Left ventricle myocardium inferior (tissue), 1 donor: ENCODE data around the gene ARSK. TPM values are rescaled to one million over a fixed set of nuclear protein-coding genes. Genes with fewer than 3 reads are reported as not detected.
"Not testable (repeated sequence)": the region's sequence is repeated elsewhere in the genome, so short reads cannot be mapped to it uniquely, and the experiment has no call there.

ENCODE experiments used
- DNase-seq: peaks from one replicate; pipeline ENCODE4 v3.0.0-alpha.2; 2020
- H3K27ac ChIP-seq: fragments of 200-600 bp; replicated peaks from 2 replicates; pipeline ENCODE4 v1.8.0; 2021
- H3K27me3 ChIP-seq: fragments of 200-600 bp; 2 replicates; pipeline ENCODE4 v1.8.0; 2021; ENCODE audit warnings: low read depth
- H3K36me3 ChIP-seq: fragments of 200-600 bp; 2 replicates; pipeline ENCODE4 v1.8.0; 2021
- H3K4me1 ChIP-seq: fragments of 200-600 bp; 2 replicates; pipeline ENCODE4 v1.8.0; 2021
- H3K4me3 ChIP-seq: fragments of 200-600 bp; 2 replicates; pipeline ENCODE4 v1.8.0; 2021; ENCODE audit warnings: mild to moderate bottlenecking, moderate library complexity
- H3K9me3 ChIP-seq: fragments of 200-600 bp; replicated peaks from 2 replicates; pipeline ENCODE4 v1.8.0; 2021
- intact Hi-C: fragments of 100-400 bp; cut with micrococcal nuclease; formaldehyde crosslinking; loops from one replicate; pipeline ENCODE4 v1.11.0; 2022
- total RNA-seq: library from RNA; stranded (reverse); fragmentation: NEBNext Ultra II Directional; extraction: Animal tissue kit (Norgen Biotek cat#: 25700); gene quantifications from one replicate; pipeline ENCODE4 v1.2.1, GENCODE V29; 2021
- TF ChIP-seq, protein P1 (sequence below): fragments of 200-600 bp; IDR thresholded peaks from 2 replicates; pipeline ENCODE4 v1.8.0; 2021; ENCODE audit warnings: antibody characterized with exemption, mild to moderate bottlenecking, borderline replicate concordance
- donor health status: DM: no; HTN: yes; CAD: no; lungs with severe emphysema.

The ARSK gene
- total RNA-seq, 1 donor from 2014 or later: 3.7 TPM

DNA sequence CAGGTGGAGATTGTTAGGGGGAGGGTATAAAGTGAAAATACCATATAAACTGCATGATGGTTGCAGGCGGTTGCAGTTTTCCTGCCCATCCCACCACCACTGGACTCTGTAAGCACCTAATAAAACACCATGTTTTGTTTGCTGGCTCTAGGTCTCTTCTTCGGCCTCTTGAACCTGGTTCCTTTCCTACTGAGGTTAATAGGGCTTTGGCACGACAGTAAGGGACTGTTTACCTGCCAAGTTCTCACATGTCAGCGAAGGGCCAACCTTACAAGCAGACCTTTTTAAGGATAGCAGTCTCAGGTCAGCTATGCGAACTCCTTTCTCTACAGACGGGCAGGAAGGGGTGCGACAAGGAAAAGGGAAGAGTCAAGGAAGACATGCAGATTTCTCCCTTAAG lies 88.3 kb downstream of the ARSK start:
- no peak for DNase-seq
- Histone ChIP-seq H3K27me3 (no peaks in the 10 kb centered on the region), H3K4me1 (peaks cover 16% of the 10 kb centered on the region), H3K27ac (no peak overlapping the region), H3K9me3 (no peaks in the 10 kb centered on the region), H3K4me3 (no peak overlapping the region), H3K36me3 (no peaks in the 10 kb centered on the region)
- intact Hi-C loops: loop anchor here (5.0 kb wide), 1 partner anchor 204 kb away; no protein-coding TSS in a partner anchor
- TF ChIP-seq, protein P1, sequence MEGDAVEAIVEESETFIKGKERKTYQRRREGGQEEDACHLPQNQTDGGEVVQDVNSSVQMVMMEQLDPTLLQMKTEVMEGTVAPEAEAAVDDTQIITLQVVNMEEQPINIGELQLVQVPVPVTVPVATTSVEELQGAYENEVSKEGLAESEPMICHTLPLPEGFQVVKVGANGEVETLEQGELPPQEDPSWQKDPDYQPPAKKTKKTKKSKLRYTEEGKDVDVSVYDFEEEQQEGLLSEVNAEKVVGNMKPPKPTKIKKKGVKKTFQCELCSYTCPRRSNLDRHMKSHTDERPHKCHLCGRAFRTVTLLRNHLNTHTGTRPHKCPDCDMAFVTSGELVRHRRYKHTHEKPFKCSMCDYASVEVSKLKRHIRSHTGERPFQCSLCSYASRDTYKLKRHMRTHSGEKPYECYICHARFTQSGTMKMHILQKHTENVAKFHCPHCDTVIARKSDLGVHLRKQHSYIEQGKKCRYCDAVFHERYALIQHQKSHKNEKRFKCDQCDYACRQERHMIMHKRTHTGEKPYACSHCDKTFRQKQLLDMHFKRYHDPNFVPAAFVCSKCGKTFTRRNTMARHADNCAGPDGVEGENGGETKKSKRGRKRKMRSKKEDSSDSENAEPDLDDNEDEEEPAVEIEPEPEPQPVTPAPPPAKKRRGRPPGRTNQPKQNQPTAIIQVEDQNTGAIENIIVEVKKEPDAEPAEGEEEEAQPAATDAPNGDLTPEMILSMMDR: no peak

DNA sequence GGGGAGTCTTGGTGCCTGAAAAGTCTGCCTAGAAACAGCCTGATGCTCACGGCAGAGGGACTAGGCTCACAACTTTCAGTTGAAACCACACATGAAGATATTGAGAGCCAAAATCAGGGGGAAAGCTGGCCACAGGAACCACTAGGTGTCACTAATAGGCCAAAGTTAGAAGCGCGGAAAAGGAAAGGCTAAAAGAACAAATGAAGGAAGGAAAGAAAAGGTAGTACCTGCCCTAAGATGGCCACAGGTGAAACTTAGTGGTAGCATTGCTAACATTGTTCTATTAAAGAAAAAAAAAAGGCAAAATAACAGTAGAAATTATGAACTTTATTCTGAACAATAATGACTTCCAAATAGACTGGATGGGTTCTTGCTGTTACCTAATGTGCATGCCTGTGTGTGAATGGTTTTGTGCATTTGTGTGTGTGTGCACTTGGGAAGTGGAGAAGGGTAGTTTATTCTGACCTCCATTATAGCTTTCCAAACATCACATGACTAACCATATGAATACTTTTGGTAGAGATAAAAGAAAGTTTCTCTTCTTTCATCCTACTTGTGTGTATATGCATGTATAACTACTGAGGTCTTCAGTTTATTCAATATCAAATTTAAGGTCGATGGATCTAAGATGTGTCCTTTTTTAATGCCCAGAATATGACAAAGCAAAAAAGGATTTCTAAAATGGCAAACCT lies 89.6 kb downstream of the ARSK start:
- Histone ChIP-seq H3K9me3 (no peaks in the 10 kb centered on the region), H3K4me3 (no peak overlapping the region), H3K27ac (peak overlapping the region; percentile 97), H3K36me3 (no peaks in the 10 kb centered on the region), H3K4me1 (peaks cover 16% of the 10 kb centered on the region), H3K27me3 (no peaks in the 10 kb centered on the region)
- TF ChIP-seq, protein P1: peak; percentile 76
- no peak for DNase-seq
- intact Hi-C loops: loop anchor here (5.0 kb wide), 1 partner anchor 203 kb away; no protein-coding TSS in a partner anchor

DNA sequence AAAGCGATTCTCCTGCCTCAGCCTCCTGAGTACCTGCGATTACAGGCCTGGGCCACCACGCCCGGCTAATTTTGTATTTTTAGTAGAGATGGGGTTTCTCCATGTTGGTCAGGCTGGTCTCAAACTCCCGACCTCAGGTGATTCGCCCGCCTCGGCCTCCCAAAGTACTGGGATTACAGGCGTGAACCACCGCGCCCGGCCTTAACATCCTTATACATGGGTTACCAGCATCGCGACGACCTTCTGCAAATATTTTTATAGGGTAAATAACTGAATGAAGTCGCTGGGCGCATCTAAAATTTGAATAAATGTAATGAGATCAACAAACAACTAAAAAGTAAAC lies 91.3 kb downstream of the ARSK start:
- DNase-seq, H3K27me3 ChIP-seq, H3K36me3 ChIP-seq, H3K9me3 ChIP-seq, intact Hi-C loops: not testable (repeated sequence)
- Histone ChIP-seq H3K4me3 (peak overlapping the region; percentile 71), H3K4me1 (peaks cover 16% of the 10 kb centered on the region), H3K27ac (peak overlapping the region; percentile 97)

DNA sequence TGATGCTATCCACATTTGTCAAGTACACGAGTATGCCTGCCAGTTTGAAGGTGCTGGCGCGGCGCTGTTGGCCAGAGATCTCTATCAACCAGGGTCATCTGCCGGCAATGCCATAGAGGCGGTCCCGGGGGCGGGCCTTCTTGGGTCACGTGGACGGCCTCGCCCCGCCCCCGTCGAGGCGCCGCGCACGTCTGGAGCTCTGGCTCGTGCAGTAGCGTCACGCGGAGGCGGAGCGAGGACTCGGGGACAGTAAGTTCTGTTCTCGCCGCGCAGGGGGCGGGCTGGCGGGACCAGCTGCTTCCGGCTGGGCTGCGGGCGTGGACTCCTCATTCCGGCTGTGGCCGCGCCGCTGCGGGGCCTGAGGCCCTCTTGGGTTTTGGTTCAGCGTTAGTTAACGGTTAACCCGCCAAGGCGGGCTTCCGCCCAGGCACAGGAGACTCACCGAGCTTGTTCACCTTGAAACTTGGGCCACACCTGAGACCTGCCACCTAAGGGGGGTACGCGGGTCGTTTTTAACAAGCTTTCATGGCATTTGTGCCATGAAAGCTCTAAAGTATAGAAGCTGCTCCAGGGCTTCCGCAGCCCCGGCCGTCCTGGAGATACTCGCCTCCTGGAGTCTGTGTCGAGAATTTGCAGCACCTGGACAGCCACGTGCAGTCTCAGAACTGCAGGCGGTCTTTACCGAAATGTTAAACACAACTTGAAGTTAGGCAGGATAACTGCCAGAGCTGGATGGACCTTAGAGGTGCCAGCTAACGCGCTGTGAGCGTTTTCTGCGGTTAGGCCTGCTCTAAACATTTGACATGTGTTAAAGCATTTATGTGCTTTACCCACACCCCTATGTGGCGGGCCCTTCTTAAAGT lies 91.9 kb downstream of the ARSK start, which contains the start of gene RFESD:
TSS of gene RFESD (plus strand) at position 209 of the 863 bp plus-strand sequence. CDS start 5,495 bp downstream, outside the sequence.
- H3K27me3 ChIP-seq: no peaks in the 10 kb centered on the region
- H3K4me1 ChIP-seq: peaks cover 16% of the 10 kb centered on the region
- TF ChIP-seq, protein P1: peak; percentile 6
- H3K9me3 ChIP-seq: no peaks in the 10 kb centered on the region
- DNase-seq: peak; percentile 99
- H3K36me3 ChIP-seq: no peaks in the 10 kb centered on the region
- peak within 1 kb of the TSS; percentile 71 for H3K4me3 ChIP-seq
- peak within 1 kb of the TSS; percentile 97 for H3K27ac ChIP-seq
- intact Hi-C loops: no loop called here

DNA sequence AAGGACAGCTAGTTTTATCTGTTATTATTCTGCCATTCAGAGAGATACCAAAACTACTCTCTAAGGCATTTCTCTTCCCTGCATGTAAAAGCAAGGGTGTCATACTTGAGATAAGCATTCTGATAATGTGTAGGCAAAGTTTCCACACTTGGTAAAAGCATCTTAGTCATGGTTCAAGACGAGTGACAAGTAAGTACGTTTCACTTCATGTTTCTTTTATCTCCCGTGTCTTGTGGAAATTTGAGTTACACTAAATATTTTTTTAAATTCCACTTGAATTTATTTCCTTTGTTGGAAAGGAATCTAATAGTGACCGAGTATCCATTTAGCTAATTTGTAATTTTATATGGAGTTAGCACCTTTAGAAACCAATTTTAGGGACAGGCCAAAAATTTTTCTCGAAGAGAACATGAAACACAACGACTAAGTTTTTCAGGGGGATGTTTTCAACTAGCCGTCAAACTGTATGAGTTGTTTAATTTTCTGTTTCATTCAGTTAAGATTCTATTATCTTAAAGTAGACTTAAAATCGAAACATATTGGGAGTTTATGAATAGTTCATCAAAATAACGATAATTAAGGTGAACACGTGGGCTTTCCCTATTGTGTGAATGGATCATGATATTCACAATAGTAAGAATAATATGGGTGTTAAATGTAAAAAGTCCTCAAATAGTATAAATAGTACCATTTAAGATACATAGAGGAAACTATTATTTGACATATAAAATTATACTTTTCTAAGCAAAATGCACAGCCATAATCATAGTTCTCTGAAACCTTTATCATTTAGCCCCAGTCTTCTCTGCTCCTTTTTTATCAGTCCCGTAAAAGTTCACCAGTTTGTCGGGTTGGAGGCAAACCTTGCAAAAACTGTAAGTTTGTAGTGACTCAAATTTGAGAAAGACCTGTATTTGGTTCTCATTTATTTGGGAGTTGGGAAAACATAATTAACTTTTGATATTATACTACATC lies 93.3 kb downstream of the ARSK start:
- intact Hi-C loops: no loop called here
- Histone ChIP-seq H3K36me3 (no peaks in the 10 kb centered on the region), H3K4me3 (peak overlapping the region; percentile 71), H3K27me3 (no peaks in the 10 kb centered on the region), H3K9me3 (no peaks in the 10 kb centered on the region), H3K4me1 (peaks cover 16% of the 10 kb centered on the region), H3K27ac (peak overlapping the region; percentile 97)
- TF ChIP-seq, protein P1: no peak
- DNase-seq: no peak
